Ectodermal cell (in vitro differentiated cells): ENCODE measurements around the gene HNRNPCL1.

Source experiments
- H3K27ac ChIP-seq: 2 replicates; pipeline ENCODE4 v1.7.0; 2013; ENCODE audit warnings: mild to moderate bottlenecking, low read depth, low read length; ENCODE audit not compliant: insufficient read depth, poor library complexity, severe bottlenecking
- H3K27me3 ChIP-seq: 2 replicates; pipeline ENCODE4 v1.7.0; 2013; ENCODE audit warnings: mild to moderate bottlenecking, low read length; ENCODE audit not compliant: insufficient read depth, control insufficient read depth, poor library complexity, severe bottlenecking
- H3K36me3 ChIP-seq: one replicate; pipeline ENCODE4 v1.7.0; 2013; ENCODE audit warnings: low read length; ENCODE audit not compliant: control insufficient read depth, insufficient read depth
- H3K4me1 ChIP-seq: one replicate; pipeline ENCODE4 v1.7.0; 2013; ENCODE audit warnings: low read length; ENCODE audit not compliant: control insufficient read depth, insufficient read depth
- H3K4me3 ChIP-seq: 2 replicates; pipeline ENCODE4 v1.7.0; 2013; ENCODE audit warnings: low read depth, low read length, control low read depth; ENCODE audit not compliant: insufficient read depth
- H3K9me3 ChIP-seq: 2 replicates; pipeline ENCODE4 v1.7.0; 2013; ENCODE audit warnings: mild to moderate bottlenecking, low read length, moderate library complexity; ENCODE audit not compliant: control insufficient read depth
- WGBS, 2 experiments: methylation state at CpG; one replicate each; pipeline ENCODE4 v1.1.7; 2013; ENCODE audit warnings: missing lambda C conversion rate in 2 of 2; 5-methylcytosine and 5-hydroxymethylcytosine counted together

HNRNPCL1 gene

DNA sequence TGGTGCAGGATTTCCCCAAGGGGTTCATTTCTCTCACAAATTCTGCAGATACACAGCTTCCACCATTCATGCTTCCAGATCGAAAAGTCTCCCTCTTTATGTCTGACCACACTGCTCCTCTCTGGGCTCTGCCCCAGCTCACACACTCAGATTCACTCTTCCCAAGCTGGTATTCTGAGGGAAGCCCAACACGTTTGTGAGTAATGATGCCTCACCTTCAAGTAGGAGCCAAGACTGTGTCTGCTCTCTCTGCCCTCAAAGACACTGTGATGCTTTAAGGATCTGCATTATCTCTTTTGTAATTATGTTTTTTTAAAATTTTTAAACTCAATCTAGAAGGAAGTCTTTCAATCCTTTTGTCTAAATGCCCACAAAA lies 37.1 kb downstream of the HNRNPCL1 start:
- Histone ChIP-seq H3K9me3 (peaks cover 2% of the 10 kb centered on the region), H3K36me3 (no peaks in the 10 kb centered on the region), H3K27me3 (no peaks in the 10 kb centered on the region), H3K27ac (no peak overlapping the region), H3K4me3 (no peak overlapping the region), H3K4me1 (no peaks in the 10 kb centered on the region)
- WGBS, 2 experiments: 45 to 54% methylated on average over 2 of the region's 2 CpGs

DNA sequence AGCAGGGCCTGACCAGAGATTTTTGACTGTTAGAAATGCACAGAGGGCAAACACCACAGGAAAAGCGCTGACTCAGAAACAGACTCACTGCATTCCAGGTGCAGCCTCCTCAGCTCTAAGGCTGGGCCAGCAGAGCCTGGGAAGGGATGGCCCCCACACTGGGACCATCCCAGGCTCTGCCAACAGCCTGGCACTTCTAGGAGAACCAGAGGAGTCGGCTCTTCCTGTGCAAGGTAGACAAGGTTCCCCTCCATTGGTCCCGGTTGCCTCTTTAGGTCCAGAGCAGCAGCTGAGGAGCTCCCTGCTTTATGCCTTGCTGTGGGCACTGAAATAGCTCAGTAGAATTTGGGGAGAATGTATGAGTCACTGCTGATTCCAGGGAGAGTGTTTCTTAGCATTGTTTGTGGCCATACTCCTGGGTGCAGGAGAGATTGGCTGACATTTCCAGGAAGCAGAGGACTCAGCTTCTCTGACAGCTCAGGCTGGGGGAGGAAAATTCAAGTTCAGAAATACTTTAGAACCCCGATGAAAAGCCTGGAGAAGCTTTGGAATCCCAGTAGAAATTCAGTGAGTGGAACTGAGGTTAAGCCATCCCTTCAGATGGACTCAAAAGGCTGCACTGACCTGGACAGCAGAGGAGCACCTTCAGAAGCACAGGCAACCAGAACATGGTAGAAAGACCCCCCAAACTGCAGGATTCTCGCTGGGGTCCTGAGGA lies 37.7 kb downstream of the HNRNPCL1 start:
- H3K4me1 ChIP-seq: no peaks in the 10 kb centered on the region
- H3K9me3 ChIP-seq: peaks cover 2% of the 10 kb centered on the region
- H3K27me3 ChIP-seq: no peaks in the 10 kb centered on the region
- H3K36me3 ChIP-seq: no peaks in the 10 kb centered on the region
- H3K27ac ChIP-seq: no peak overlapping the region
- WGBS, 2 experiments: 58 to 59% methylated on average over 5 of the region's 5 CpGs
- no peak overlapping the region for H3K4me3 ChIP-seq

DNA sequence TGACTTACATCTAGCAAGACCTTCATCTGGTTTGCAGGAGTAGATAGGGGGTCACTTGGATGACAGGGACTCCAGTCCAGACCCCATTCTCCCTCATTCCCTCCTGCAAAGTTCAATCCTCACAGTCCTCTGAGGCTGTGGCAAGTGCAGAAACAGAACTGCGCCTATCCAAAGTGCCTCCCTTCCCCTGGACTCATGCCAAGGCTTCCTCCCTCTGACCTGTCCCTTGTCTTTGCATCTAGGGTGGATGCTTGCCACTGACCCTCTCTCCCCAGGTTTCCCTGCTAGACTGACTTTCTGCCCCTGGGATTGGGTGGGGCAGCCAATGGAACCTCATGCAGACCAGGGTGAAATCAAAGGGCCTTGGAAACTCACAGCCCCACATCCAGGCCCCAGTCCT lies 38.6 kb downstream of the HNRNPCL1 start:
- 70 to 75% methylated on average over 1 of the region's 1 CpG for WGBS, 2 experiments
- Histone ChIP-seq H3K36me3 (no peaks in the 10 kb centered on the region), H3K9me3 (peaks cover 2% of the 10 kb centered on the region), H3K4me1 (no peaks in the 10 kb centered on the region), H3K27me3 (no peaks in the 10 kb centered on the region), H3K27ac (no peak overlapping the region), H3K4me3 (no peak overlapping the region)

DNA sequence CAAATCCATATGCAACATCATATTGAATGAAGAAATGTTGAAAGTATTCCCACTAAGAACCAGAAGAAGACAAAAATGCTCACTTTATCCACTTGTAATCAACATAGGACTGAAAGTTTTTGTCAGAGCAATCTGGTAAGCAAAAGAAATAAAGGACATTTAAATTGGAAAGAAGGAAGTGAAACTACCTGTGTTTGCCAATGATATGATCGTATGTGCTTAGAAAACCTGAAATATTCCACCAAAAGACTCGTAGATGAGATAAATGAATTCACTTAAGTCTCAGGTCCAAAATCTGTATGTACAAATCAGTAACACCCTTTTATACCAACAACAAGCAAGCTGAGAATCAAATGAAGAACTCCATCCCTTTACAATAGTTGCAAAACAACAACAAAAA lies 48.8 kb downstream of the HNRNPCL1 start:
- Histone ChIP-seq H3K9me3 (peaks cover 2% of the 10 kb centered on the region), H3K4me1 (no peaks in the 10 kb centered on the region), H3K4me3 (no peak overlapping the region), H3K27ac (no peak overlapping the region), H3K36me3 (no peaks in the 10 kb centered on the region), H3K27me3 (no peaks in the 10 kb centered on the region)
- WGBS, 2 experiments: 78 to 89% methylated on average over 2 of the region's 2 CpGs

DNA sequence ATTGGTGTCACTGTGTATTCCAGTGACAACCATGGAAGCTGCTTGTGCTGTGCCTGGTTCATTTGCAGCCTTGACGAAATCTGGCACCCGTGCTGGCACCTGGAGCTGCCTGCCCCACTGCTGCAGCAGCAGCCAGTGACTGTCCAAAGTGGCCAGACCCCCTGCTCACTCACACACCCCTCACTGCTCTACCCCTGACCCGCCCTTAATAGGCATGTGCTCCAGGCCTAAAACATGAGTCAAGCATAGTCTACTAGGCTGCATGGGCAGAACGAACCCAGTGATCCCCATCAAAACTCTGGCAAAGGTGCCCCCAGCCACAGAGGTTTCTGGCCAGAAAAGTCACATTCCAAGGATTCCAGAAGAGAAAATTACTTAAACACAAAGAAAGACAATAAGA lies 49.6 kb downstream of the HNRNPCL1 start:
- Histone ChIP-seq H3K4me1 (no peaks in the 10 kb centered on the region), H3K9me3 (peaks cover 2% of the 10 kb centered on the region), H3K27me3 (no peaks in the 10 kb centered on the region), H3K4me3 (no peak overlapping the region), H3K27ac (no peak overlapping the region), H3K36me3 (no peaks in the 10 kb centered on the region)
- 64 to 68% methylated on average over 4 of the region's 4 CpGs for WGBS, 2 experiments
